Prostate gland (tissue), 2 donors: Measurements from ENCODE around the gene DENND5A.
"Not testable (repeated sequence)": the region's sequence is repeated elsewhere in the genome, so short reads cannot be mapped to it uniquely, and the experiment has no call there.

Experiments
- POLR2A ChIP-seq: fragments of 450-650 bp; IDR thresholded peaks from one replicate; pipeline ENCODE4 v1.6.1; 2016; ENCODE audit warnings: antibody characterized with exemption, mild to moderate bottlenecking
- TF ChIP-seq, protein P1 (sequence below), 4 experiments: fragments of 200-600 bp in 2 of 4; fragments of 450-650 bp in 2 of 4; sonication (generic) in 2 of 4; IDR thresholded peaks; 1 replicate in 3 of 4; 2 replicates in 1 of 4; pipeline ENCODE4 v1.5.1; 2016 to 2019; ENCODE audit warnings: antibody characterized with exemption in 4 of 4, mild to moderate bottlenecking in 2 of 4, moderate library complexity in 2 of 4

DNA sequence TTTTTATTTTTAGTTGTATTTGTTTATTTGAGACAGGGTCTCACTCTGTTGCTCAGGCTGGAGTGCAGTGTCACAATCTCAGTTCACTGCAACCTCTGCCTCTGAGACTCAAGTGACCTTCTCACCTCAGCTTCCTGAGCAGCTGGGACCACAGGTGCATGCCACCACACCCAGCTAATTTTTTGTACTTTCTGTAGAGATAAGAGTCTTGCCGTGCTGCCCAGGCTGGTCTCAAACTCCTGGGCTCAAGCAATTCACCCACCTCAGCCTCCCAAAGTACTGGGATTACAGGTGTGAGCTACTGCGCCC, 4.4 kb downstream of the DENND5A start:
- TF ChIP-seq, protein P1, sequence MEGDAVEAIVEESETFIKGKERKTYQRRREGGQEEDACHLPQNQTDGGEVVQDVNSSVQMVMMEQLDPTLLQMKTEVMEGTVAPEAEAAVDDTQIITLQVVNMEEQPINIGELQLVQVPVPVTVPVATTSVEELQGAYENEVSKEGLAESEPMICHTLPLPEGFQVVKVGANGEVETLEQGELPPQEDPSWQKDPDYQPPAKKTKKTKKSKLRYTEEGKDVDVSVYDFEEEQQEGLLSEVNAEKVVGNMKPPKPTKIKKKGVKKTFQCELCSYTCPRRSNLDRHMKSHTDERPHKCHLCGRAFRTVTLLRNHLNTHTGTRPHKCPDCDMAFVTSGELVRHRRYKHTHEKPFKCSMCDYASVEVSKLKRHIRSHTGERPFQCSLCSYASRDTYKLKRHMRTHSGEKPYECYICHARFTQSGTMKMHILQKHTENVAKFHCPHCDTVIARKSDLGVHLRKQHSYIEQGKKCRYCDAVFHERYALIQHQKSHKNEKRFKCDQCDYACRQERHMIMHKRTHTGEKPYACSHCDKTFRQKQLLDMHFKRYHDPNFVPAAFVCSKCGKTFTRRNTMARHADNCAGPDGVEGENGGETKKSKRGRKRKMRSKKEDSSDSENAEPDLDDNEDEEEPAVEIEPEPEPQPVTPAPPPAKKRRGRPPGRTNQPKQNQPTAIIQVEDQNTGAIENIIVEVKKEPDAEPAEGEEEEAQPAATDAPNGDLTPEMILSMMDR (IDR thresholded peaks at IDR 0.05): not testable (repeated sequence)
- TF ChIP-seq POLR2A: not testable (repeated sequence)
